ENCODE data around the gene GABBR2. TPM values are rescaled to one million over a fixed set of nuclear protein-coding genes. Genes with fewer than 3 reads are reported as not detected.

The GABBR2 gene
- total RNA-seq, 4 donors from 2014 or later = not detected

- TF ChIP-seq, protein P1, sequence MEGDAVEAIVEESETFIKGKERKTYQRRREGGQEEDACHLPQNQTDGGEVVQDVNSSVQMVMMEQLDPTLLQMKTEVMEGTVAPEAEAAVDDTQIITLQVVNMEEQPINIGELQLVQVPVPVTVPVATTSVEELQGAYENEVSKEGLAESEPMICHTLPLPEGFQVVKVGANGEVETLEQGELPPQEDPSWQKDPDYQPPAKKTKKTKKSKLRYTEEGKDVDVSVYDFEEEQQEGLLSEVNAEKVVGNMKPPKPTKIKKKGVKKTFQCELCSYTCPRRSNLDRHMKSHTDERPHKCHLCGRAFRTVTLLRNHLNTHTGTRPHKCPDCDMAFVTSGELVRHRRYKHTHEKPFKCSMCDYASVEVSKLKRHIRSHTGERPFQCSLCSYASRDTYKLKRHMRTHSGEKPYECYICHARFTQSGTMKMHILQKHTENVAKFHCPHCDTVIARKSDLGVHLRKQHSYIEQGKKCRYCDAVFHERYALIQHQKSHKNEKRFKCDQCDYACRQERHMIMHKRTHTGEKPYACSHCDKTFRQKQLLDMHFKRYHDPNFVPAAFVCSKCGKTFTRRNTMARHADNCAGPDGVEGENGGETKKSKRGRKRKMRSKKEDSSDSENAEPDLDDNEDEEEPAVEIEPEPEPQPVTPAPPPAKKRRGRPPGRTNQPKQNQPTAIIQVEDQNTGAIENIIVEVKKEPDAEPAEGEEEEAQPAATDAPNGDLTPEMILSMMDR (IDR thresholded peaks at IDR 0.05) = no peak
- no peak for ATAC-seq (ENCODE audit: low FRiP score)
- no peak for DNase-seq (ENCODE audit: low spot score)
Observed at GRCh38 chr9:98356326-98356725, 352.4 kb downstream of the GABBR2 start.

GRCh38 chr9:98351370-98351769 is 357.4 kb downstream of the GABBR2 start:
- no peak for DNase-seq (ENCODE audit: low spot score)
- TF ChIP-seq, protein P1 (IDR thresholded peaks at IDR 0.05) = no peak
- no peak for ATAC-seq (ENCODE audit: low FRiP score)

DNA sequence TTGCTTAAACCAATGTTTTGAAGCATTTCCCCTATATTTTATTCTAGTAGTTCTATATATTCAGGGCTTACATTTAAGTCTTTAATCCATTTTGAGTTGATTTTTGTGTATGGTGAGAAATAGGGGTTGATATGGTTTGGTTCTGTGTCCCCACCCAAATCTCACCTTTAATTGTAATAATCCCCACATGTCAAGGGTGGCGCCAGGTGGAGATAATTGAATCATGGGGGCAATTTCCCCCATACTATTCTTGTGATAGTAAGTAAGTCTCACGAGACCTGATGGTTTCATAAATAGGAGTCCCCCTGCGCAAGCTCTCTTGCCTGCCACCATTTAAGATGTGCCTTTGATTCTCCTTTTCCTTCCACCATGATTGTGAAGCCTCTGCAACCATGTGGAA is 361.1 kb downstream of the GABBR2 start:
- TF ChIP-seq, protein P1 (IDR thresholded peaks at IDR 0.05) = no peak
- ATAC-seq (ENCODE audit: low FRiP score) (no peak), DNase-seq (ENCODE audit: low spot score) (no peak)

- TF ChIP-seq, protein P1 (IDR thresholded peaks at IDR 0.05) = no peak
- no peak for ATAC-seq (ENCODE audit: low FRiP score)
- DNase-seq (ENCODE audit: low spot score) = no peak
Observed at GRCh38 chr9:98345011-98345410, 363.7 kb downstream of the GABBR2 start.

DNA sequence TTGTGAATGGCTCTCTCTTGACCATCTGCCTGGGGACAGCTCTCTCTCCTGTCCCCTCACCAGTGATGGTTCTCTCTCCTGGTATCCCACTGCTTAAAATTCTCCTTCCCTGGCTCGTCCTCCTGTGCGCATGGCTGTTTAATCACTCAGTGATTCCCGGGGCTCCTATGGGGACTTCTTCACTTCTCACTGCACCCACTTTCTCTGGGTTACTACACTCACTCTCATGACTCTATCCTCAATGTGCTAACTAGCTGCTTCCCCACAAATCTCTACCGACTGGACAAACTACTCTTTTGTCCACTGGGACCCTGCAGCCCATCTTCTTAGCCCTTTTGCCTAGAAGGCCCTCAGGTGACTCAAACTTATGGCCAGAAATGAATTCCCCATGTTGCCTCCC is 364.2 kb downstream of the GABBR2 start:
- DNase-seq (ENCODE audit: low spot score) = no peak
- TF ChIP-seq, protein P1 (IDR thresholded peaks at IDR 0.05) = no peak
- no peak for ATAC-seq (ENCODE audit: low FRiP score)

DNA sequence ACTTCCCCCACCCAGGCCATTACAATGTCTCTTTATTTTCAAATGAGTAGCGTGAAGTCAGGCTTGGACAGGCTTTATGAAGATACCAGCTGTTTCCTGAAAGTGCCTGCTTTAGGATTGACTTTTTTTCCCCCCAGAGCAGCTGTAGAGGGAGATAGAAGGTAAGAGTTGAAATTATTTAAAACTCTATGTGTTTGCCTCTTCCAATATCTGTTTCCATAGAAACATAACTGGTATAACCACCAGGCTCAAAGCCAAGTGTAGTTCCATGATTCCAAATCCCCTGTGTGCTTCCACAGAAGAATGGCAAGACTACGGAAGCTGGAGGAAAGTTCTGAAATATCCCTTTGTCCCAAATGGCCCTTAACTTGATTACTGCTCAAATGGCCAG is 365.9 kb downstream of the GABBR2 start:
- ATAC-seq (ENCODE audit: low FRiP score) (no peak), DNase-seq (ENCODE audit: low spot score) (no peak)
- TF ChIP-seq, protein P1 (IDR thresholded peaks at IDR 0.05) = no peak

DNA sequence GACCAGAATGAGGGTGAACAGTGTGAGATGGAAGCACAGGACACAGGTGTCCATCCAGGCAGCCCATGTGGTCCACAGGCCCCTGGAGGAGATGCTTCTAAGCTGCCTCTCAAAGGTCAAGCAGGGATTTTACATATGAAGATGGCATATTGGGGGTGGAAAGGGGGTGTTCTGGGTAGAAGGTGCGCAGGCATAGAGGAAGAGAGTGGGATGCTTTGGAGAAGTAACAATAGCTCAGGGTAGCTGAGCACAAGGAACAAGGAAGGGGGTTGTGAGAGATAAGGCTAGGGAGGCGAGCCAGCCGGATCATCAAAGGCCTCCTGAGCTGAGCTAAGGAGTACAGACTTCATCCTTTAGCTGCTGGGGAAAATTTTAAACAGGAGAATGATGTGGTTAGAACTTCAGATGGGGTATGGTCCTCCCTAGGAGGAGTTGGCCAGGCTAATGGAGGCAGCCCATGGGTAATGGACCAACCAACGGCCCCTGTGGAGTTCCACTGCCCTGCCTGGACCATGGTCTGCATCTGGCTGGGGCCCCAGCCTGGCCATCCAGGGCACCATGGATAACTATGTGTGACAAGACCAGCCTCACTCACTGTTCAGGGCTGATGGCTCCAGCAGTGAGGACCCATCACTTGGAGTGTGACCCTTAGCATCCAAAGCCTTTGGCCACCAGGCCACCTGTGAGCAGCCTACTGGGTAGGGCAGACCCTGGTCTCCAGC is 366.5 kb downstream of the GABBR2 start:
- ATAC-seq (ENCODE audit: low FRiP score) (no peak), DNase-seq (ENCODE audit: low spot score) (no peak)

More for the DNA sequence above, 366.5 kb downstream of the GABBR2 start:
- TF ChIP-seq, protein P1 (IDR thresholded peaks at IDR 0.05) = no peak

Measured in omental fat pad (tissue), 4 donors.